Mammary epithelial cell (primary cell): ENCODE data around the gene MED15.

Experiments used
- CTCF ChIP-seq, 2 donors: IDR thresholded peaks in 1 of 2; conservative IDR thresholded peaks in 1 of 2; 2 replicates each; pipeline ENCODE4 v1.5.1; 2011 to 2012; ENCODE audit warnings: inconsistent platforms in 2 of 2, low read length in 2 of 2, mild to moderate bottlenecking in 2 of 2, control low read depth in 1 of 2, low read depth in 1 of 2; ENCODE audit not compliant: insufficient read depth in 1 of 2; ENCODE audit errors: extremely low read depth in 1 of 2
- EZH2 ChIP-seq: IDR thresholded peaks from 2 replicates; pipeline ENCODE4 v1.6.1; 2012; ENCODE audit warnings: low read length, inconsistent platforms, borderline replicate concordance

- TF ChIP-seq CTCF (conservative IDR thresholded peaks at IDR 0.05 in 1 of 2, IDR thresholded peaks at IDR 0.05 in 1 of 2; ENCODE audit: extremely low read depth in 1 of 2, insufficient read depth in 1 of 2, low read depth in 1 of 2, low read length in 2 of 2) (no peak), EZH2 (no peak)
These were observed 47.4 kb downstream of the MED15 start for GRCh38 chr22:20554824-20555223.
